Activated T-helper 1 cell treated with Interleukin-2 at 50 U/mL for 16 hours (primary cell): ENCODE measurements around the gene CATSPERB.
"Not testable (repeated sequence)": the region's sequence is repeated elsewhere in the genome, so short reads cannot be mapped to it uniquely, and the experiment has no call there.

Source experiments
- DNase-seq: peaks from one replicate; pipeline ENCODE4 v3.0.0-alpha.2; 2020; ENCODE audit warnings: low read depth

The CATSPERB gene

GRCh38 chr14:91731986-91732385, at the start of gene CATSPERB:
Gene CATSPERB, minus strand, starts transcription at chr14:91732086. Its CDS starts 2,607 bp downstream, at chr14:91729479.
- no peak for DNase-seq

- DNase-seq = no peak
Observed at GRCh38 chr14:91780452-91780851, 48.6 kb upstream of the CATSPERB start.

- no peak for DNase-seq
Observed at GRCh38 chr14:91778217-91778616, 46.3 kb upstream of the CATSPERB start.

- no peak for DNase-seq
Observed at GRCh38 chr14:91774140-91775096, 42.5 kb upstream of the CATSPERB start.

GRCh38 chr14:91770185-91770584, 38.3 kb upstream of the CATSPERB start:
- no peak for DNase-seq

- no peak for DNase-seq
Observed at GRCh38 chr14:91755570-91756295, 23.8 kb upstream of the CATSPERB start.

- DNase-seq = no peak
Observed at GRCh38 chr14:91754819-91755218, 22.9 kb upstream of the CATSPERB start.

- DNase-seq = no peak
Observed at GRCh38 chr14:91754185-91754584, 22.3 kb upstream of the CATSPERB start.

GRCh38 chr14:91753501-91754128, 21.7 kb upstream of the CATSPERB start:
- DNase-seq = no peak

- no peak for DNase-seq
Observed at GRCh38 chr14:91752961-91753360, 21.1 kb upstream of the CATSPERB start.

- no peak for DNase-seq
Observed at GRCh38 chr14:91751719-91752118, 19.8 kb upstream of the CATSPERB start.

GRCh38 chr14:91750634-91751198, 18.8 kb upstream of the CATSPERB start:
- DNase-seq = no peak

GRCh38 chr14:91749868-91750267, 18.0 kb upstream of the CATSPERB start:
- no peak for DNase-seq

- no peak for DNase-seq
Observed at GRCh38 chr14:91748049-91748448, 16.2 kb upstream of the CATSPERB start.

- no peak for DNase-seq
Observed at GRCh38 chr14:91745344-91745743, 13.5 kb upstream of the CATSPERB start.

- DNase-seq = no peak
Observed at GRCh38 chr14:91744068-91744480, 12.2 kb upstream of the CATSPERB start.

GRCh38 chr14:91743305-91743653, 11.4 kb upstream of the CATSPERB start:
- no peak for DNase-seq

GRCh38 chr14:91742621-91743304, 10.9 kb upstream of the CATSPERB start:
- no peak for DNase-seq

GRCh38 chr14:91739867-91740266, 8.0 kb upstream of the CATSPERB start:
- not testable (repeated sequence) for DNase-seq

GRCh38 chr14:91737619-91738018, 5.7 kb upstream of the CATSPERB start:
- no peak for DNase-seq

GRCh38 chr14:91732859-91733477, 1.1 kb upstream of the CATSPERB start:
- no peak for DNase-seq
